Epithelial cell of esophagus (primary cell): Measurements from ENCODE around the gene AOPEP.

Source experiments
- DNase-seq: peaks from one replicate; pipeline ENCODE4 v3.0.0; 2010; ENCODE audit warnings: low read depth
- H3K4me3 ChIP-seq: 2 replicates; pipeline ENCODE4 v1.5.1; 2011; ENCODE audit warnings: mild to moderate bottlenecking, low read length, control low read depth
- CTCF ChIP-seq: IDR thresholded peaks from 2 replicates; pipeline ENCODE4 v1.5.1; 2011; ENCODE audit warnings: low read depth, mild to moderate bottlenecking, low read length, control low read depth, inconsistent platforms; ENCODE audit not compliant: insufficient read depth; ENCODE audit errors: missing control alignments

Gene AOPEP

GRCh38 chr9:94699715-94700373, 26.7 kb upstream of the AOPEP start:
- no peak for TF ChIP-seq CTCF
- no peak for DNase-seq
- H3K4me3 ChIP-seq: no peak overlapping the region

- DNase-seq: no peak
- H3K4me3 ChIP-seq: no peak overlapping the region
- no peak for TF ChIP-seq CTCF
Observed at GRCh38 chr9:94700445-94700844, 26.1 kb upstream of the AOPEP start.

- DNase-seq: no peak
- no peak for TF ChIP-seq CTCF
- no peak overlapping the region for H3K4me3 ChIP-seq
Observed at GRCh38 chr9:94703488-94704140, 22.9 kb upstream of the AOPEP start.

DNA sequence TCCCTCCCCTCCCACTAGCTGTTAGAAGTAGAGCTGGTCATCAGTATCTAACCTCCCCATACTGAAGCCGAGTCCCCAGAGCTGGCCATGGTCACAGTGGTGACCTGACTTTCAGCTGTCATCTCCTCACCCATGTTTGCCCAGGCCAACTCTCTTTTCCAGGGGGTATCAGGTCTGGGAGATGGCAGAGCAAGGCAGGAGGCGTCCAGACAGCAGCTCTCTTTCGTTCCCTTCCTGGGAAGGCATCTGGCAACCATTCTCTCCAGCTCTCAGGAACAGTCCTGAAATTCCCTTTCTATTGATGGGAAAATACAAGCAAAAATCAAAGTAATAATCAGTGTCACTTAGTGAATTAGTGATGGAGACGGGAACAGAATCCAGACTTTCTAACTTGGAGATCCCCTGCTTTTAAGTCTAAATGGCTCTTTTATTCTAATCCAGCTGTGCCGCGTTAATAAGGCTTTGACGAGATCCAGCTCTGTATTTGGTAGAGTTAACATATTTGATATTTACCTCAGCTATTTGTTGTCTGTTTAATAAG, 21.3 kb upstream of the AOPEP start:
- DNase-seq: no peak
- H3K4me3 ChIP-seq: no peak overlapping the region
- no peak for TF ChIP-seq CTCF

- DNase-seq: peak; percentile 41
- no peak overlapping the region for H3K4me3 ChIP-seq
- no peak for TF ChIP-seq CTCF
Observed at GRCh38 chr9:94706922-94707321, 19.6 kb upstream of the AOPEP start.

GRCh38 chr9:94713436-94714215, 12.9 kb upstream of the AOPEP start:
- DNase-seq: no peak
- H3K4me3 ChIP-seq: no peak overlapping the region
- TF ChIP-seq CTCF: no peak
